SK-N-MC (cell line): ENCODE results near the gene KLF1.

Source experiments
- EZH2 ChIP-seq: fragments of 200-600 bp; sonication (generic); IDR thresholded peaks from one replicate; pipeline ENCODE4 v1.6.1; 2017; ENCODE audit warnings: antibody characterized with exemption
- POLR2AphosphoS5 ChIP-seq: IDR thresholded peaks from 2 replicates; pipeline ENCODE4 v1.6.1; 2012; ENCODE audit warnings: mild to moderate bottlenecking, low read depth, low read length, borderline replicate concordance

- TF ChIP-seq EZH2 = no peak
- no peak for TF ChIP-seq POLR2AphosphoS5
Measured at GRCh38 chr19:12891553-12892021, 4.6 kb upstream of the KLF1 start.
